Gastrocnemius medialis (tissue), 4 donors: Measurements from ENCODE around the gene CCDC171.

Experiments
- CTCF ChIP-seq, 5 experiments: fragments of 450-650 bp in 3 of 5; fragments of 200-600 bp in 2 of 5; sonication (generic) in 2 of 5; IDR thresholded peaks in 4 of 5; conservative IDR thresholded peaks in 1 of 5; 1 replicate in 4 of 5; 2 replicates in 1 of 5; pipeline ENCODE4 v1.5.1; 2016 to 2019; ENCODE audit warnings: antibody characterized with exemption in 5 of 5, mild to moderate bottlenecking in 3 of 5, moderate library complexity in 3 of 5
- POLR2A ChIP-seq, 2 donors: fragments of 450-650 bp; IDR thresholded peaks; one replicate each; pipeline ENCODE4 v1.6.1; 2017; ENCODE audit warnings: antibody characterized with exemption in 2 of 2, mild to moderate bottlenecking in 2 of 2, moderate library complexity in 2 of 2

GRCh38 chr9:16003785-16004184 lies 450.9 kb downstream of the CCDC171 start:
- no peak for TF ChIP-seq POLR2A (IDR thresholded peaks at IDR 0.05)
- no peak for TF ChIP-seq CTCF (IDR thresholded peaks at IDR 0.05 in 4 of 5, conservative IDR thresholded peaks at IDR 0.05 in 1 of 5)
